ENCODE results near the gene ARHGAP42. TPM values are rescaled to one million over a fixed set of nuclear protein-coding genes. Genes with fewer than 3 reads are reported as not detected.
A peak's percentile ranks its signal among the peaks of the same experiment; 100 is the strongest.

The ARHGAP42 gene
- total RNA-seq, 1 donor from 2014 or later, result not detected

GRCh38 chr11:100925935-100926334, 238.8 kb downstream of the ARHGAP42 start:
- Mint-ChIP-seq H3K27me3 (no peaks in the 10 kb centered on the region), H3K4me1 (no peaks in the 10 kb centered on the region), H3K9me3 (no peaks in the 10 kb centered on the region), H3K4me3 (no peak overlapping the region), H3K27ac (no peak overlapping the region), H3K36me3 (ENCODE audit: low read depth) (no peaks in the 10 kb centered on the region)
- no peak for DNase-seq
- intact Hi-C loops (cut with micrococcal nuclease), result no loop called here

GRCh38 chr11:100927579-100927978, 240.5 kb downstream of the ARHGAP42 start:
- no peaks in the 10 kb centered on the region for H3K36me3 Mint-ChIP-seq (ENCODE audit: low read depth)

GRCh38 chr11:100928426-100928825, 241.3 kb downstream of the ARHGAP42 start:
- no peak overlapping the region for H3K27ac Mint-ChIP-seq
- H3K27me3 Mint-ChIP-seq, result no peaks in the 10 kb centered on the region
- intact Hi-C loops (cut with micrococcal nuclease), result no loop called here
- H3K9me3 Mint-ChIP-seq, result no peaks in the 10 kb centered on the region
- no peak overlapping the region for H3K4me3 Mint-ChIP-seq
- H3K36me3 Mint-ChIP-seq (ENCODE audit: low read depth), result no peaks in the 10 kb centered on the region
- no peak for DNase-seq
- H3K4me1 Mint-ChIP-seq, result no peaks in the 10 kb centered on the region

More at GRCh38 chr11:100927579-100927978, 240.5 kb downstream of the ARHGAP42 start:
- H3K4me1 Mint-ChIP-seq, result no peaks in the 10 kb centered on the region
- H3K9me3 Mint-ChIP-seq, result no peaks in the 10 kb centered on the region
- intact Hi-C loops (cut with micrococcal nuclease), result no loop called here
- no peak overlapping the region for H3K27ac Mint-ChIP-seq
- H3K4me3 Mint-ChIP-seq, result no peak overlapping the region
- H3K27me3 Mint-ChIP-seq, result no peaks in the 10 kb centered on the region
- DNase-seq, result no peak

DNA sequence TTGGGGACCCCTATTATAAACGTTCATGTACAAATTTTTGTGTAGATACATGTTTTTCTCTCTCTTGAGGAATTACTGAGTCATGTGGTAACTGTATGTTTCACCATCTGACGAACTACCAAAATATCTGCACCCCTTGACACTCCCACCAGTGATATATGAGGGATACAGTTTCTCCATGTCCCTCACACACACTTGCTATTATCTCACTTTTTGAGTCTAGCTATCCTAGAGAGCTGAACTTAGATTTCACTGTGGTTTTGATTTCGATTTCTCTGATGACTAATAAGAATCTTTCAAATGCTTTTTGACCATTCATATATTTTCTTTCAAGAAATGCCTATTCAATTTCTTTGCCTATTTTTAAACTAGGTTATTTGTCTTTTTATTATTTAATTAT, 242.3 kb downstream of the ARHGAP42 start:
- H3K4me1 Mint-ChIP-seq, result no peaks in the 10 kb centered on the region
- DNase-seq, result no peak
- H3K9me3 Mint-ChIP-seq, result no peaks in the 10 kb centered on the region
- H3K4me3 Mint-ChIP-seq, result no peak overlapping the region
- H3K36me3 Mint-ChIP-seq (ENCODE audit: low read depth), result no peaks in the 10 kb centered on the region
- intact Hi-C loops (cut with micrococcal nuclease), result no loop called here
- no peaks in the 10 kb centered on the region for H3K27me3 Mint-ChIP-seq
- H3K27ac Mint-ChIP-seq, result no peak overlapping the region

DNA sequence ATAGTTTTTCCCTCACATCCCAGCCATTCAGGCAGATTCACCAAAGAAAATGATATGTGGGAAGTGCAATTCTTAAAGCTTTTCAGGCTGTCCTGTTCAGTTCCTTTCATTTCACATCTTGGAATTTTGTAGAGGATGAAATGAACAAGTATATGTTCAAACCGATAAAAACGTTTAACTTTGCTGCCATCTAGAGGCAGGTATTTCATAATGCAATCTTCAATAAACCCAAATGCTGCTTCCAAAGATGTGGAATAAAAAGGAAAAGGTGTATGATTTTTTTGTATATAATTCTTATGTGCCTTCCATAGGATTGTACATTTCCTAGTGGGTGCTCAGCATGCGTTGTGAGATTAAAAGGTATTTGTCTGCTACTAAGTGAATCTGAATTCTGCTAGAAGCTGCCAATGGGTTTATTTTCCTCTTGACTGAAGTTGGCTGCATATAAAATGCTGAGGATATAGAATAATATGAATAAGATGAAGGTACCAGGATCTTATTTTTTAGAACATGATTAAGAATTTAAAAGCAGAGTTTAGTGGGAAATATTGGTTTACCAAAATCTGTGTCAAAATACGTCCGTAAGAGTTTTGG, 243.2 kb downstream of the ARHGAP42 start:
- no peaks in the 10 kb centered on the region for H3K4me1 Mint-ChIP-seq
- no peaks in the 10 kb centered on the region for H3K9me3 Mint-ChIP-seq
- H3K27ac Mint-ChIP-seq, result no peak overlapping the region
- no peaks in the 10 kb centered on the region for H3K27me3 Mint-ChIP-seq
- no peaks in the 10 kb centered on the region for H3K36me3 Mint-ChIP-seq (ENCODE audit: low read depth)
- no peak for DNase-seq
- H3K4me3 Mint-ChIP-seq, result no peak overlapping the region
- intact Hi-C loops (cut with micrococcal nuclease), result loop anchor here (5.0 kb wide), 1 partner anchor 248 kb away; no protein-coding TSS in a partner anchor

DNA sequence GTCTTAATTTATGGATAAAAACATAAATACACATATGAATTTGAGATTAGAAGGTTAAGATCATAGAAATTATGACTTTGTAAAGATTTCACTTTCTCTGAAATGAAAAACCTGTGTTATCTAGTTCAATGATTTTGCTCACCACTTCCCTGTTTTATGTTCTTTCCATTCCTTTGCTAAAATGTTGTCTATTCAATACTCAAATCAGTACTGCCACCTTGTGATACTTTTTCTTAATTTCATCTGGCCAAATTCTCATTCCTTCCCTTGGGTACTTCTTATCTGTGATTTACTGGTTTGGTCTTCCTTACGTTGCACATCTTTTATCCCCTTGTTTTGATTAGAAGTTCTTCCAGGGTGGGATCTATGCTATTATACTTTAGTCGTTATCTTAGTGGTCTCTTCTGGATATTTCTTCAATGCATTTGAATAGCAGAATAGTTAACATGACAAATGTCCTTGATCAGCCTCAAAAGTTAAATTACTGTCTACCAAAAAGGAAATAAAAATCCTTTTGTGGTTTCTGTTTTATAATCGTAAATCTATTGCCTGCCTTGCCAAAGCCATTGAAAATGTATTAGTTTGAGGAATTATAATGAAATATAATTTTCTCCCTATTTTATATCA, 245.5 kb downstream of the ARHGAP42 start:
- Mint-ChIP-seq H3K36me3 (ENCODE audit: low read depth) (no peaks in the 10 kb centered on the region), H3K4me3 (no peak overlapping the region), H3K27ac (no peak overlapping the region), H3K9me3 (no peaks in the 10 kb centered on the region), H3K4me1 (no peaks in the 10 kb centered on the region), H3K27me3 (no peaks in the 10 kb centered on the region)
- intact Hi-C loops (cut with micrococcal nuclease), result loop anchor here (5.0 kb wide), 1 partner anchor 250 kb away; no protein-coding TSS in a partner anchor
- DNase-seq, result no peak

- H3K4me3 Mint-ChIP-seq, result no peak overlapping the region
- no peaks in the 10 kb centered on the region for H3K4me1 Mint-ChIP-seq
- H3K36me3 Mint-ChIP-seq (ENCODE audit: low read depth), result no peaks in the 10 kb centered on the region
- no peaks in the 10 kb centered on the region for H3K27me3 Mint-ChIP-seq
- intact Hi-C loops (cut with micrococcal nuclease), result no loop called here
- H3K27ac Mint-ChIP-seq, result no peak overlapping the region
- H3K9me3 Mint-ChIP-seq, result no peaks in the 10 kb centered on the region
- no peak for DNase-seq
Observed at GRCh38 chr11:100936781-100937180, 249.7 kb downstream of the ARHGAP42 start.

GRCh38 chr11:100939571-100939970, 252.5 kb downstream of the ARHGAP42 start:
- Mint-ChIP-seq H3K4me3 (no peak overlapping the region), H3K27ac (no peak overlapping the region), H3K4me1 (no peaks in the 10 kb centered on the region), H3K27me3 (no peaks in the 10 kb centered on the region), H3K36me3 (ENCODE audit: low read depth) (no peaks in the 10 kb centered on the region), H3K9me3 (no peaks in the 10 kb centered on the region)
- DNase-seq, result no peak
- intact Hi-C loops (cut with micrococcal nuclease), result no loop called here

DNA sequence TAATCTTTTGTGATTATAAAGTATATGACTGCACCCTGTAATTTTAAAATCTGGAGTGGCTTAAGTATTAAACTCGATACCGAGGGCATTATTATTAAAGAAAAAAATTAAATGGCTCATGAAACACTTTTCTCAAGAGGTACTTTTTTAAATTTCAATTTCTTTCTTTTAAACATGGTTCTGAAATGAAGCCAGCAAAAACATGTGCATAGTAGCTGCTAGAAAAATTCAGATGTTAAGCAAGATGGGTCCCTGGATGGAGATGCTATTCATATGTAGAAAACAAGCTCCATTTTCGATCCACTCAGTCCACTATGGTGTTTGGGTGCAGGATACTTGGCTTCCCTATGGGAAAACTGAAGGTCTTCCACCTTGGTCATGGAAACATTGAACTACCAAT, 253.0 kb downstream of the ARHGAP42 start:
- Mint-ChIP-seq H3K4me3 (no peak overlapping the region), H3K27me3 (no peaks in the 10 kb centered on the region), H3K9me3 (no peaks in the 10 kb centered on the region), H3K36me3 (ENCODE audit: low read depth) (no peaks in the 10 kb centered on the region), H3K27ac (no peak overlapping the region), H3K4me1 (no peaks in the 10 kb centered on the region)
- no peak for DNase-seq
- intact Hi-C loops (cut with micrococcal nuclease), result no loop called here

DNA sequence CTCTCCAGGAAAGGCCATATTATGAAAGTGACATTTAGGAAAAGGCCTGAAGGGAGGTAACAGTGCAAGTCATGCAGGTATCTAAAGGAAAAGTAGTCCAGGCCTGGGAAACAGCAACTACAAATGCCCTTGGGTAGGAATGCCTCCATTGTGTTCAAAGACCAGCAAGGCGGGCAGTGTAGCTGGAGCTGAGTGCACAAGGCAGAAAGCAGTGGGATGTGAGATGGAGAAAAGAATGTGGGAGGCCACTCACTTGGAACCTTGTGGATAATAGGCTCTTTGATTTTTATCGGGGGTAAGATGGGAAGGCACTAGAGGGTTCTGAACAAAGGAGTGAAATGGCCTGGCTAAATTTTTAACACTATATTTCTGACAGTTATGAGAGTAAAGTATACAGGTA, 253.9 kb downstream of the ARHGAP42 start:
- no peaks in the 10 kb centered on the region for H3K4me1 Mint-ChIP-seq
- H3K4me3 Mint-ChIP-seq, result no peak overlapping the region
- no peaks in the 10 kb centered on the region for H3K9me3 Mint-ChIP-seq
- H3K36me3 Mint-ChIP-seq (ENCODE audit: low read depth), result no peaks in the 10 kb centered on the region
- intact Hi-C loops (cut with micrococcal nuclease), result no loop called here
- DNase-seq, result no peak
- H3K27me3 Mint-ChIP-seq, result no peaks in the 10 kb centered on the region
- H3K27ac Mint-ChIP-seq, result peak overlapping the region; percentile 46

- intact Hi-C loops (cut with micrococcal nuclease), result no loop called here
- no peaks in the 10 kb centered on the region for H3K9me3 Mint-ChIP-seq
- H3K4me1 Mint-ChIP-seq, result no peaks in the 10 kb centered on the region
- H3K4me3 Mint-ChIP-seq, result no peak overlapping the region
- no peak for DNase-seq
- H3K27ac Mint-ChIP-seq, result no peak overlapping the region
- no peaks in the 10 kb centered on the region for H3K36me3 Mint-ChIP-seq (ENCODE audit: low read depth)
- no peaks in the 10 kb centered on the region for H3K27me3 Mint-ChIP-seq
Observed at GRCh38 chr11:100942016-100942415, 254.9 kb downstream of the ARHGAP42 start.

DNA sequence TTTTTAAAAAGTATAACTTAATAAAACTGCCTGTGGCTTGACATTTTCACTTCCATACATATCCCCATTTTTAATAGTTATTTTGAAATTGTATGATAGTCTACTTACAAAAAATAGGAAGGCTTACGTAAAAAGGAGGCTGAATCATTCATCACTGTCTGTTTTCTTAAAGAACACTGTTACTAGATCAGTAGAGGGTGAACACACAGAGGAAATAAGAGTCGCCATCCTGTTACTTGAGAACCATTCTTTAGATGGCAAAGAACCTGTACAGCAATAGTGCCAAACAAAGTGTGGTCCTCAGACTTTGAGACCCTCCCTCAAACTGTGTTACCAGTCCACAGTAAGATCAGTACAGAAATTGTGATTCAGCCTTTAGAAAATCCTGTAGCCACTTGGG, 261.8 kb downstream of the ARHGAP42 start:
- no peaks in the 10 kb centered on the region for H3K27me3 Mint-ChIP-seq
- no peaks in the 10 kb centered on the region for H3K4me1 Mint-ChIP-seq
- intact Hi-C loops (cut with micrococcal nuclease), result no loop called here
- no peak for DNase-seq
- no peak overlapping the region for H3K27ac Mint-ChIP-seq
- no peaks in the 10 kb centered on the region for H3K9me3 Mint-ChIP-seq
- H3K36me3 Mint-ChIP-seq (ENCODE audit: low read depth), result no peaks in the 10 kb centered on the region
- H3K4me3 Mint-ChIP-seq, result no peak overlapping the region

- no peaks in the 10 kb centered on the region for H3K27me3 Mint-ChIP-seq
- no peaks in the 10 kb centered on the region for H3K4me1 Mint-ChIP-seq
- no peak for DNase-seq
- H3K27ac Mint-ChIP-seq, result no peak overlapping the region
- no peaks in the 10 kb centered on the region for H3K36me3 Mint-ChIP-seq (ENCODE audit: low read depth)
- H3K4me3 Mint-ChIP-seq, result no peak overlapping the region
- intact Hi-C loops (cut with micrococcal nuclease), result no loop called here
- no peaks in the 10 kb centered on the region for H3K9me3 Mint-ChIP-seq
Observed at GRCh38 chr11:100949443-100949842, 262.4 kb downstream of the ARHGAP42 start.

DNA sequence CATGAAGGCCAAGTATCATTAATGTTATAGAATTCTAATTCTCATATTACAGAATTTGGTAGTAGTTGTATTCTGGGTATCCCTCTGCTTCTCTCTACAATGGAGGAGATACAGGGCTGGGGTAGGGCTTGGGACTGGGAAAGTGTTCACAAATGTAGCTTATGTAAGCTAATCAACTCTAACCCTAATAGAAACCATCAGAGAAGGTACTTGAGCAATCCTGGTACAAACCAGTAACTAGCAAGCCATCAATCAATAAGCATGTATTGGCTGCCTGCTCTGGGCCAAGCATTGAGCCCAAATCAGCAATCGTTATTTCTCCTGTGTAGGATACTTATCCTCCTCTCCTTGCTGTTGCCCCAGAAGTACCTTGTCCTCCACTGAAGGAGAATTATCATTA, 268.2 kb downstream of the ARHGAP42 start:
- no peaks in the 10 kb centered on the region for H3K9me3 Mint-ChIP-seq
- H3K4me1 Mint-ChIP-seq, result no peaks in the 10 kb centered on the region
- H3K27me3 Mint-ChIP-seq, result no peaks in the 10 kb centered on the region
- H3K36me3 Mint-ChIP-seq (ENCODE audit: low read depth), result no peaks in the 10 kb centered on the region
- DNase-seq, result no peak
- no peak overlapping the region for H3K27ac Mint-ChIP-seq
- H3K4me3 Mint-ChIP-seq, result no peak overlapping the region
- intact Hi-C loops (cut with micrococcal nuclease), result no loop called here

DNA sequence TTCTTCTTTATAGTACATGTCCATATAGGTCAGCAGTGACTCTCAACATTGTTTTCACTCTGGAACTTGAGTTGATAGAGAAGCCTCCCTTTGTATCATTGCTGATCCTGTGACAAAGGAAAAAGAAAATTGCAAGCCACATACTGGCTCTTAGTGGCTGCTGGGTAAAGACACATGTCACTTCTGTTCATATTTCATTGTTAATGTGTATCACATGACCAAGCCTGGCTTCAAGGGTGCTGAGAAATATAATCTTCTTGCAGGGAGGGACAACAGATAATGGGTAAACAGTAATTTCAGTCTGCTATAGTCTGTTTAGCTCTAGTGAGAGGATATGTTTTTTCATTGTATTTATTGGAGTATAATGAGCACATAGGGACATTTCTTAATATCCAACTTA, 269.3 kb downstream of the ARHGAP42 start:
- intact Hi-C loops (cut with micrococcal nuclease), result no loop called here
- no peak overlapping the region for H3K4me3 Mint-ChIP-seq
- no peaks in the 10 kb centered on the region for H3K36me3 Mint-ChIP-seq (ENCODE audit: low read depth)
- H3K27ac Mint-ChIP-seq, result no peak overlapping the region
- H3K9me3 Mint-ChIP-seq, result no peaks in the 10 kb centered on the region
- no peaks in the 10 kb centered on the region for H3K27me3 Mint-ChIP-seq
- no peak for DNase-seq
- H3K4me1 Mint-ChIP-seq, result no peaks in the 10 kb centered on the region
